Prostate gland (tissue), 2 donors: Measurements from ENCODE around the gene DPM3. TPM values are rescaled to one million over a fixed set of nuclear protein-coding genes. Genes with fewer than 3 reads are reported as not detected.

ENCODE experiments used
- DNase-seq: peaks from one replicate; pipeline ENCODE4 v3.0.0-alpha.2; 2019; ENCODE audit warnings: low spot score
- H3K27ac ChIP-seq, 2 donors: fragments of 200-600 bp; sonication (generic); 2 replicates each; pipeline ENCODE4 v1.5.1; 2017 to 2019
- H3K27me3 ChIP-seq: fragments of 200-600 bp; sonication (generic); replicated peaks from 2 replicates; pipeline ENCODE4 v1.5.1; 2019; ENCODE audit not compliant: insufficient read depth
- H3K36me3 ChIP-seq, 2 donors: fragments of 200-600 bp; sonication (generic); 1 replicate in 1 of 2; 2 replicates in 1 of 2; pipeline versions ENCODE4 v1.5.1 to v1.8.1; 2017 to 2019
- H3K4me1 ChIP-seq: fragments of 200-600 bp; sonication (generic); replicated peaks from 2 replicates; pipeline ENCODE4 v1.5.1; 2019
- H3K4me3 ChIP-seq, 2 donors: fragments of 200-600 bp; sonication (generic); 2 replicates each; pipeline ENCODE4 v1.5.1; 2017 to 2019
- H3K9me3 ChIP-seq: fragments of 200-600 bp; sonication (generic); 2 replicates; pipeline ENCODE4 v1.5.1; 2017
- CTCF ChIP-seq, 4 experiments: fragments of 200-600 bp in 2 of 4; fragments of 450-650 bp in 2 of 4; sonication (generic) in 2 of 4; IDR thresholded peaks; 1 replicate in 3 of 4; 2 replicates in 1 of 4; pipeline ENCODE4 v1.5.1; 2016 to 2019; ENCODE audit warnings: antibody characterized with exemption in 4 of 4, mild to moderate bottlenecking in 2 of 4, moderate library complexity in 2 of 4
- POLR2A ChIP-seq: fragments of 450-650 bp; IDR thresholded peaks from one replicate; pipeline ENCODE4 v1.6.1; 2016; ENCODE audit warnings: antibody characterized with exemption, mild to moderate bottlenecking
- POLR2AphosphoS5 ChIP-seq: sonication (generic); formaldehyde crosslinking; IDR thresholded peaks from one replicate; pipeline ENCODE4 v1.6.1; 2017; ENCODE audit warnings: antibody characterized with exemption
- WGBS: methylation state at CpG from one replicate; pipeline ENCODE4 v1.1.5; 2018; 5-methylcytosine and 5-hydroxymethylcytosine counted together
- intact Hi-C: fragments of 100-400 bp; cut with DNase I; formaldehyde crosslinking; loops from one replicate; pipeline ENCODE4 v1.14.2; 2022
- total RNA-seq, 2 donors: library from RNA; depleted of rRNA; stranded (reverse); fragments of >200 nt; gene quantifications; one replicate each; pipeline ENCODE4 v1.1.0, GENCODE V29; 2016

Gene DPM3
- total RNA-seq, 2 donors from 2014 or later, result 93.6 to 97.0 TPM

GRCh38 chr1:155178441-155179111, 38.2 kb upstream of the DPM3 start:
- Histone ChIP-seq H3K9me3 (no peaks in the 10 kb centered on the region), H3K4me1 (no peaks in the 10 kb centered on the region), H3K36me3 (no peaks in the 10 kb centered on the region), H3K27ac (no peak overlapping the region), H3K27me3 (peaks cover 2% of the 10 kb centered on the region), H3K4me3 (no peak overlapping the region)
- 85% methylated on average over 29 of the region's 30 CpGs for WGBS
- intact Hi-C loops, result no loop called here
- DNase-seq, result no peak
- TF ChIP-seq CTCF (IDR thresholded peaks at IDR 0.05) (no peak), POLR2A (no peak)

- no peaks in the 10 kb centered on the region for H3K9me3 ChIP-seq
- TF ChIP-seq CTCF (IDR thresholded peaks at IDR 0.05), result no peak
- no peak for TF ChIP-seq POLR2AphosphoS5
- TF ChIP-seq POLR2A, result no peak
- no peak overlapping the region for H3K4me3 ChIP-seq
- no peak for DNase-seq
- intact Hi-C loops, result no loop called here
- 90% methylated on average over 9 of the region's 9 CpGs for WGBS
- H3K36me3 ChIP-seq, result no peaks in the 10 kb centered on the region
- no peaks in the 10 kb centered on the region for H3K4me1 ChIP-seq
- H3K27me3 ChIP-seq, result peaks cover 2% of the 10 kb centered on the region
- H3K27ac ChIP-seq, result no peak overlapping the region
These were observed 37.6 kb upstream of the DPM3 start for GRCh38 chr1:155177918-155178281.

- WGBS, result 69% methylated on average over 11 of the region's 11 CpGs
- intact Hi-C loops, result no loop called here
- Histone ChIP-seq H3K4me3 (no peak overlapping the region), H3K9me3 (no peaks in the 10 kb centered on the region), H3K27ac (no peak overlapping the region), H3K36me3 (no peaks in the 10 kb centered on the region), H3K27me3 (peaks cover 2% of the 10 kb centered on the region), H3K4me1 (no peaks in the 10 kb centered on the region)
- TF ChIP-seq POLR2AphosphoS5 (no peak), CTCF (IDR thresholded peaks at IDR 0.05) (no peak), POLR2A (no peak)
- no peak for DNase-seq
These were observed 37.0 kb upstream of the DPM3 start for GRCh38 chr1:155177192-155177917.

GRCh38 chr1:155176544-155177071, 36.3 kb upstream of the DPM3 start:
- Histone ChIP-seq H3K9me3 (no peaks in the 10 kb centered on the region), H3K4me3 (no peak overlapping the region), H3K27ac (no peak overlapping the region), H3K4me1 (no peaks in the 10 kb centered on the region), H3K27me3 (peaks cover 2% of the 10 kb centered on the region), H3K36me3 (no peaks in the 10 kb centered on the region)
- intact Hi-C loops, result no loop called here
- TF ChIP-seq POLR2A (no peak), CTCF (IDR thresholded peaks at IDR 0.05) (peak; percentile 78 to 95 (median 90)), POLR2AphosphoS5 (peak; percentile 72)
- 60% methylated on average over 8 of the region's 8 CpGs for WGBS
- DNase-seq, result peak; percentile 73
